ENCODE results near the gene EBLN2.

GRCh38 chr3:73049319-73049718, 12.1 kb upstream of the EBLN2 start:
- no peak for TF ChIP-seq SIN3A (IDR thresholded peaks at IDR 0.05; ENCODE audit: borderline replicate concordance, insufficient read depth, low read length)
- TF ChIP-seq POLR2AphosphoS5 (IDR thresholded peaks at IDR 0.05; ENCODE audit: low read depth, low read length): no peak
